Right lobe of liver (tissue), 6 donors: ENCODE data around the gene ZRANB1. TPM values are rescaled to one million over a fixed set of nuclear protein-coding genes. Genes with fewer than 3 reads are reported as not detected.

Experiments used
- ATAC-seq, 4 donors: fragments of 200-7000 bp; cut with Tn5 transposase; one replicate each; pipeline ENCODE4 v1.9.1; 2020; ENCODE audit warnings: mild to moderate bottlenecking in 4 of 4, moderate library complexity in 4 of 4
- DNase-seq, 3 donors: peaks; one replicate each; pipeline ENCODE4 v3.0.0-alpha.2; 2020
- H3K27ac ChIP-seq, 3 donors: fragments of 200-600 bp; one replicate each; pipeline ENCODE4 v1.8.0; 2022
- H3K27me3 ChIP-seq, 2 donors: fragments of 200-600 bp; one replicate each; pipeline ENCODE4 v1.8.0; 2022
- H3K36me3 ChIP-seq, 4 donors: fragments of 200-600 bp; sonication (generic) in 1 of 4; one replicate each; pipeline versions ENCODE4 v1.5.1 to v1.8.0; 2017 to 2022; ENCODE audit warnings: control low read depth in 1 of 4
- H3K4me1 ChIP-seq, 4 donors: fragments of 200-600 bp; sonication (generic) in 1 of 4; one replicate each; pipeline versions ENCODE4 v1.5.1 to v1.8.0; 2017 to 2022; ENCODE audit warnings: control low read depth in 1 of 4
- H3K4me3 ChIP-seq, 3 donors: fragments of 200-600 bp; one replicate each; pipeline ENCODE4 v1.8.0; 2022
- H3K9me3 ChIP-seq, 4 donors: fragments of 200-600 bp; sonication (generic) in 1 of 4; one replicate each; pipeline versions ENCODE4 v1.5.1 to v1.8.0; 2017 to 2022; ENCODE audit warnings: control low read depth in 1 of 4
- CTCF ChIP-seq, 4 donors: fragments of 200-600 bp in 3 of 4; fragments of 450-650 bp in 1 of 4; IDR thresholded peaks; one replicate each; pipeline versions ENCODE4 v1.5.1 to v1.8.0; 2016 to 2022; ENCODE audit warnings: antibody characterized with exemption in 4 of 4, mild to moderate bottlenecking in 2 of 4
- POLR2A ChIP-seq: fragments of 450-650 bp; IDR thresholded peaks from one replicate; pipeline ENCODE4 v1.6.1; 2017; ENCODE audit warnings: antibody characterized with exemption, mild to moderate bottlenecking
- WGBS: methylation state at CpG from one replicate; pipeline ENCODE4 v1.1.6; 2018; ENCODE audit warnings: low coverage, low lambda C conversion rate; ENCODE audit not compliant: insufficient coverage; ENCODE audit errors: missing lambda C conversion rate; 5-methylcytosine and 5-hydroxymethylcytosine counted together
- intact Hi-C, 2 donors: fragments of 100-400 bp; cut with DNase I; formaldehyde crosslinking; loops; one replicate each; pipeline versions ENCODE4 v1.11.2 to v1.14.1; 2022
- total RNA-seq, 6 experiments: library from RNA; depleted of rRNA in 2 of 6; stranded (reverse); fragments of >200 nt in 2 of 6; fragmentation: NEBNext Ultra II Directional in 3 of 6; extraction: Animal tissue kit (Norgen Biotek cat#: 25700) in 3 of 6; gene quantifications; one replicate each; pipeline versions ENCODE4 v1.1.0 to v1.2.4, GENCODE V29; 2016 to 2023
- donor health status: DM: no; HTN: yes; CAD: no.
- donor health status: DM: no; HTN: no; CAD: no.
- donor health status: DM: no; HTN: no; CAD: no.
- donor health status: DM: no; HTN: yes; CAD: no.
- donor health status: DM: no; HTN: yes; CAD: no.

Gene ZRANB1
- total RNA-seq, 6 experiments from 2014 or later = 8.6 to 17.6 (median 11.6) TPM

GRCh38 chr10:124994573-124995473, 52.9 kb downstream of the ZRANB1 start:
- DNase-seq (peak in 2 of 3 donors; percentile 47 to 55), ATAC-seq (peak in 1 of 4 donors; percentile 16)
- intact Hi-C loops = loop anchor here in 1 of 2 donors (10.0 kb wide), 1 partner anchor 60 kb away; no protein-coding TSS in a partner anchor
- peaks cover 0 to 13% (median 3%) of the 10 kb centered on the region in 4 donors for H3K36me3 ChIP-seq
- H3K4me1 ChIP-seq = no peaks in the 10 kb centered on the region
- TF ChIP-seq POLR2A = no peak
- no peak for TF ChIP-seq CTCF (IDR thresholded peaks at IDR 0.05)
- H3K27ac ChIP-seq = no peak overlapping the region
- H3K9me3 ChIP-seq = no peaks in the 10 kb centered on the region
- H3K4me3 ChIP-seq = no peak overlapping the region
- no peaks in the 10 kb centered on the region for H3K27me3 ChIP-seq
- WGBS = 79% methylated on average over 7 of the region's 31 CpGs

GRCh38 chr10:124995605-124996004, 53.7 kb downstream of the ZRANB1 start:
- TF ChIP-seq CTCF (IDR thresholded peaks at IDR 0.05) = no peak
- intact Hi-C loops = loop anchor here in 1 of 2 donors (10.0 kb wide), 1 partner anchor 59 kb away; no protein-coding TSS in a partner anchor
- no peak overlapping the region for H3K27ac ChIP-seq
- no peak overlapping the region for H3K4me3 ChIP-seq
- H3K36me3 ChIP-seq = peaks cover 0 to 11% (median 3%) of the 10 kb centered on the region in 4 donors
- 89% methylated on average over 3 of the region's 11 CpGs for WGBS
- H3K27me3 ChIP-seq = no peaks in the 10 kb centered on the region
- DNase-seq = peak in 2 of 3 donors; percentile 40 to 44
- no peaks in the 10 kb centered on the region for H3K4me1 ChIP-seq
- peak in 1 of 4 donors; percentile 19 for ATAC-seq
- no peaks in the 10 kb centered on the region for H3K9me3 ChIP-seq

- Histone ChIP-seq H3K9me3 (no peaks in the 10 kb centered on the region), H3K27me3 (no peaks in the 10 kb centered on the region), H3K4me1 (no peaks in the 10 kb centered on the region), H3K36me3 (peaks cover 0 to 4% (median under 1%) of the 10 kb centered on the region in 4 donors), H3K27ac (no peak overlapping the region), H3K4me3 (no peak overlapping the region)
- 82% methylated on average over 19 of the region's 24 CpGs for WGBS
- TF ChIP-seq CTCF (IDR thresholded peaks at IDR 0.05) = no peak
- TF ChIP-seq POLR2A = no peak
- no peak for ATAC-seq
- DNase-seq = peak in 2 of 3 donors; percentile 45 to 48
- intact Hi-C loops = loop anchor here in 1 of 2 donors (10.0 kb wide), 1 partner anchor 59 kb away; no protein-coding TSS in a partner anchor
Observed at GRCh38 chr10:124996127-124996853, 54.4 kb downstream of the ZRANB1 start.

GRCh38 chr10:124996854-124997215, 54.9 kb downstream of the ZRANB1 start:
- 94% methylated on average over 8 of the region's 17 CpGs for WGBS
- DNase-seq (peak in 2 of 3 donors; percentile 43 to 50), ATAC-seq (no peak)
- Histone ChIP-seq H3K27ac (no peak overlapping the region), H3K4me1 (no peaks in the 10 kb centered on the region), H3K36me3 (peaks cover 0 to 3% (median 0%) of the 10 kb centered on the region in 4 donors), H3K4me3 (no peak overlapping the region), H3K27me3 (no peaks in the 10 kb centered on the region), H3K9me3 (no peaks in the 10 kb centered on the region)
- intact Hi-C loops = loop anchor here in 1 of 2 donors (10.0 kb wide), 1 partner anchor 58 kb away; no protein-coding TSS in a partner anchor
- TF ChIP-seq POLR2A (no peak), CTCF (IDR thresholded peaks at IDR 0.05) (no peak)
